Measurements from ENCODE around the gene ENPP6.

ENPP6 gene

GRCh38 chr4:184099535-184099966, 118.1 kb downstream of the ENPP6 start:
- H3K27ac ChIP-seq (ENCODE audit: insufficient read depth, low read depth, low read length, poor library complexity, severe bottlenecking), result no peak overlapping the region
- H3K27me3 ChIP-seq (ENCODE audit: control insufficient read depth, insufficient read depth, low read length, poor library complexity, severe bottlenecking), result no peaks in the 10 kb centered on the region
- WGBS, 2 experiments, result 94 to 95% methylated on average over 10 of the region's 10 CpGs
- H3K4me3 ChIP-seq (ENCODE audit: insufficient read depth, low read depth, low read length), result no peak overlapping the region
- no peaks in the 10 kb centered on the region for H3K9me3 ChIP-seq (ENCODE audit: control insufficient read depth, low read length)
- peaks cover 20% of the 10 kb centered on the region for H3K4me1 ChIP-seq (ENCODE audit: control insufficient read depth, insufficient read depth, low read length)
- no peaks in the 10 kb centered on the region for H3K36me3 ChIP-seq (ENCODE audit: control insufficient read depth, insufficient read depth, low read length)

GRCh38 chr4:184099000-184099399, 118.7 kb downstream of the ENPP6 start:
- 91 to 94% methylated on average over 4 of the region's 4 CpGs for WGBS, 2 experiments
- Histone ChIP-seq H3K4me1 (ENCODE audit: control insufficient read depth, insufficient read depth, low read length) (peaks cover 16% of the 10 kb centered on the region), H3K27ac (ENCODE audit: insufficient read depth, low read depth, low read length, poor library complexity, severe bottlenecking) (no peak overlapping the region), H3K4me3 (ENCODE audit: insufficient read depth, low read depth, low read length) (no peak overlapping the region), H3K9me3 (ENCODE audit: control insufficient read depth, low read length) (no peaks in the 10 kb centered on the region), H3K36me3 (ENCODE audit: control insufficient read depth, insufficient read depth, low read length) (no peaks in the 10 kb centered on the region), H3K27me3 (ENCODE audit: control insufficient read depth, insufficient read depth, low read length, poor library complexity, severe bottlenecking) (no peaks in the 10 kb centered on the region)

DNA sequence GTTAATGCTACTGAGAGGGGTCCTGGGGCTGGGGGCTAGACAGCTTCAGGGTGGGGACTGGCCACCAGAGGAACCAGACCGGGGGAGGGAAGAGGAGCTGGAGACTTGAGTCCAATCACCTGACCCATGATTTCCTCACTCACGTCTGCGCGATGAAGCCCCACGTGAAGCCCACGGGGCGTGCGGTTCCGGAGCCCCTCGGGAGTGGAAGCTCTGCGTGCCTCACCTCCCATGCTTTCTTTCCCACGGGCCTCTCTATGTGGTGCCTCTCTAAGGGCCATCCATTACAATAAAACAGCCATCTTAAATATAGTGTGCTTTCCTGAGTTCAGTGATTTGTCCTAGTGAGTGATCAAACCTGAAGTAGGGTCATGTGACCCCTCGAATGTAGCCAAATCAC, 119.9 kb downstream of the ENPP6 start:
- no peak overlapping the region for H3K4me3 ChIP-seq (ENCODE audit: insufficient read depth, low read depth, low read length)
- H3K36me3 ChIP-seq (ENCODE audit: control insufficient read depth, insufficient read depth, low read length), result no peaks in the 10 kb centered on the region
- no peaks in the 10 kb centered on the region for H3K9me3 ChIP-seq (ENCODE audit: control insufficient read depth, low read length)
- no peaks in the 10 kb centered on the region for H3K27me3 ChIP-seq (ENCODE audit: control insufficient read depth, insufficient read depth, low read length, poor library complexity, severe bottlenecking)
- 95% methylated on average over 13 of the region's 13 CpGs for WGBS, 2 experiments
- peaks cover 9% of the 10 kb centered on the region for H3K4me1 ChIP-seq (ENCODE audit: control insufficient read depth, insufficient read depth, low read length)
- H3K27ac ChIP-seq (ENCODE audit: insufficient read depth, low read depth, low read length, poor library complexity, severe bottlenecking), result no peak overlapping the region

GRCh38 chr4:184097241-184097605, 120.5 kb downstream of the ENPP6 start:
- 84 to 85% methylated on average over 26 of the region's 26 CpGs for WGBS, 2 experiments
- Histone ChIP-seq H3K4me3 (ENCODE audit: insufficient read depth, low read depth, low read length) (no peak overlapping the region), H3K4me1 (ENCODE audit: control insufficient read depth, insufficient read depth, low read length) (peaks cover 6% of the 10 kb centered on the region), H3K27ac (ENCODE audit: insufficient read depth, low read depth, low read length, poor library complexity, severe bottlenecking) (no peak overlapping the region), H3K27me3 (ENCODE audit: control insufficient read depth, insufficient read depth, low read length, poor library complexity, severe bottlenecking) (no peaks in the 10 kb centered on the region), H3K9me3 (ENCODE audit: control insufficient read depth, low read length) (no peaks in the 10 kb centered on the region), H3K36me3 (ENCODE audit: control insufficient read depth, insufficient read depth, low read length) (no peaks in the 10 kb centered on the region)

DNA sequence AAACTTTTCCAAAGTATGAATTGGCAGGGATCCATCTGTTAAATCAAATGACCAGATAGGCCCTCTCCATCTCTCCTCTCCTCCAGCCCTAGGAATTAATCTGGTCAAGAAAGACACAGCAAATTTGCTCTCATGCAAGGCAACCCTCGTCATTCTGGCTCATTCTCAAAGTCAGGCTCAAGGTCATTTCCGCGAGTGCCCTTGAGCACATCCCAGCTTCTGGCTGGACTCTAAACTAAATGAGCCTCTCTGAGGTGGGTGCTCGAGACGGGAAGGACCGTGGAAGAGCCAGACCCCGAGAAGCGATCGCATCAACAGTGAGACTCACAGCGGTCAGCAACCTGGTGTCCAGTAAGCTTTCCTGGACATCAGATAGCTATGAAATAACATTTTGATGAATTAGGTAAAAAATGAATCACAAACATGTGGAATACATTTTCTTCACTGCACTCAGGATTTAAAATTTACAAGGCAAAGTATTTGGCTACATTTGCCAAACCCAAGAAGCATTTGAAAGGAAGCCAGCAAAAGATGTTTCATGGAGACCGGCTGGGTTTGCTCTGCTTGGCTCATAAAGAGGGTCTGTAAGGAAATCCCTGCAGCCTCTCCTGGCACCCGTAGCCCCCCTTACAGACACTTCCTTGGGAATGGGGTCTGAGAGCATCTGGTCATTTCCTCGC, 121.0 kb downstream of the ENPP6 start:
- 93 to 94% methylated on average over 13 of the region's 13 CpGs for WGBS, 2 experiments
- no peaks in the 10 kb centered on the region for H3K9me3 ChIP-seq (ENCODE audit: control insufficient read depth, low read length)
- no peaks in the 10 kb centered on the region for H3K27me3 ChIP-seq (ENCODE audit: control insufficient read depth, insufficient read depth, low read length, poor library complexity, severe bottlenecking)
- no peak overlapping the region for H3K27ac ChIP-seq (ENCODE audit: insufficient read depth, low read depth, low read length, poor library complexity, severe bottlenecking)
- no peaks in the 10 kb centered on the region for H3K36me3 ChIP-seq (ENCODE audit: control insufficient read depth, insufficient read depth, low read length)
- peaks cover under 1% of the 10 kb centered on the region for H3K4me1 ChIP-seq (ENCODE audit: control insufficient read depth, insufficient read depth, low read length)
- H3K4me3 ChIP-seq (ENCODE audit: insufficient read depth, low read depth, low read length), result no peak overlapping the region

GRCh38 chr4:184094532-184095159, 123.0 kb downstream of the ENPP6 start:
- Histone ChIP-seq H3K27ac (ENCODE audit: insufficient read depth, low read depth, low read length, poor library complexity, severe bottlenecking) (no peak overlapping the region), H3K9me3 (ENCODE audit: control insufficient read depth, low read length) (no peaks in the 10 kb centered on the region), H3K4me1 (ENCODE audit: control insufficient read depth, insufficient read depth, low read length) (no peaks in the 10 kb centered on the region), H3K4me3 (ENCODE audit: insufficient read depth, low read depth, low read length) (no peak overlapping the region), H3K36me3 (ENCODE audit: control insufficient read depth, insufficient read depth, low read length) (no peaks in the 10 kb centered on the region), H3K27me3 (ENCODE audit: control insufficient read depth, insufficient read depth, low read length, poor library complexity, severe bottlenecking) (no peaks in the 10 kb centered on the region)
- 83 to 86% methylated on average over 8 of the region's 8 CpGs for WGBS, 2 experiments

GRCh38 chr4:184091986-184092385, 125.7 kb downstream of the ENPP6 start:
- Histone ChIP-seq H3K4me3 (ENCODE audit: insufficient read depth, low read depth, low read length) (no peak overlapping the region), H3K27me3 (ENCODE audit: control insufficient read depth, insufficient read depth, low read length, poor library complexity, severe bottlenecking) (no peaks in the 10 kb centered on the region), H3K9me3 (ENCODE audit: control insufficient read depth, low read length) (no peaks in the 10 kb centered on the region), H3K4me1 (ENCODE audit: control insufficient read depth, insufficient read depth, low read length) (no peaks in the 10 kb centered on the region), H3K27ac (ENCODE audit: insufficient read depth, low read depth, low read length, poor library complexity, severe bottlenecking) (no peak overlapping the region), H3K36me3 (ENCODE audit: control insufficient read depth, insufficient read depth, low read length) (no peaks in the 10 kb centered on the region)
- 93 to 95% methylated on average over 9 of the region's 9 CpGs for WGBS, 2 experiments

- Histone ChIP-seq H3K27ac (ENCODE audit: insufficient read depth, low read depth, low read length, poor library complexity, severe bottlenecking) (no peak overlapping the region), H3K4me3 (ENCODE audit: insufficient read depth, low read depth, low read length) (no peak overlapping the region), H3K27me3 (ENCODE audit: control insufficient read depth, insufficient read depth, low read length, poor library complexity, severe bottlenecking) (no peaks in the 10 kb centered on the region), H3K9me3 (ENCODE audit: control insufficient read depth, low read length) (no peaks in the 10 kb centered on the region), H3K36me3 (ENCODE audit: control insufficient read depth, insufficient read depth, low read length) (no peaks in the 10 kb centered on the region), H3K4me1 (ENCODE audit: control insufficient read depth, insufficient read depth, low read length) (no peaks in the 10 kb centered on the region)
- WGBS, 2 experiments, result 88 to 91% methylated on average over 3 of the region's 3 CpGs
These were observed 127.1 kb downstream of the ENPP6 start for GRCh38 chr4:184090571-184090970.

DNA sequence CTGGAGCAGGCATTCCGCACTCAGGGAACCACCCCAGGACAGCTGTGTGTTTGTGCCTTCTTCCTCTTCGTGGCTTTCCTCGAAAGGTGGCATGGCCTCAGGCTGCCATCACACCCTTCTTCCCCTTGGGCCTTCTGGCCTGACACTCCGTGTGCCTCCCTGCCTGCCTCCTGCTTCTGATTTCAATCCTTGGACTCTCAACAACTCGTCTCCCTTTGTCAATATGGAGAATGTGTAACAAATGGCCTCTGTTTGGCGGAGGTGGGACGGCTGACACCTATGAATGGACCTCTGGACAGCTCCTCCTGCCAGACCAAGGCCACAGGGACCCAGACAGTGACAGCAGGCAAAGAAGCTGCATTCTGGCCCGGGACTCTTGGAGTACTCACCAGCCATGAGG, 137.0 kb downstream of the ENPP6 start:
- no peaks in the 10 kb centered on the region for H3K36me3 ChIP-seq (ENCODE audit: control insufficient read depth, insufficient read depth, low read length)
- H3K27ac ChIP-seq (ENCODE audit: insufficient read depth, low read depth, low read length, poor library complexity, severe bottlenecking), result no peak overlapping the region
- no peaks in the 10 kb centered on the region for H3K9me3 ChIP-seq (ENCODE audit: control insufficient read depth, low read length)
- H3K4me3 ChIP-seq (ENCODE audit: insufficient read depth, low read depth, low read length), result no peak overlapping the region
- H3K4me1 ChIP-seq (ENCODE audit: control insufficient read depth, insufficient read depth, low read length), result peaks cover 6% of the 10 kb centered on the region
- no peaks in the 10 kb centered on the region for H3K27me3 ChIP-seq (ENCODE audit: control insufficient read depth, insufficient read depth, low read length, poor library complexity, severe bottlenecking)
- WGBS, 2 experiments, result 70 to 72% methylated on average over 8 of the region's 8 CpGs

DNA sequence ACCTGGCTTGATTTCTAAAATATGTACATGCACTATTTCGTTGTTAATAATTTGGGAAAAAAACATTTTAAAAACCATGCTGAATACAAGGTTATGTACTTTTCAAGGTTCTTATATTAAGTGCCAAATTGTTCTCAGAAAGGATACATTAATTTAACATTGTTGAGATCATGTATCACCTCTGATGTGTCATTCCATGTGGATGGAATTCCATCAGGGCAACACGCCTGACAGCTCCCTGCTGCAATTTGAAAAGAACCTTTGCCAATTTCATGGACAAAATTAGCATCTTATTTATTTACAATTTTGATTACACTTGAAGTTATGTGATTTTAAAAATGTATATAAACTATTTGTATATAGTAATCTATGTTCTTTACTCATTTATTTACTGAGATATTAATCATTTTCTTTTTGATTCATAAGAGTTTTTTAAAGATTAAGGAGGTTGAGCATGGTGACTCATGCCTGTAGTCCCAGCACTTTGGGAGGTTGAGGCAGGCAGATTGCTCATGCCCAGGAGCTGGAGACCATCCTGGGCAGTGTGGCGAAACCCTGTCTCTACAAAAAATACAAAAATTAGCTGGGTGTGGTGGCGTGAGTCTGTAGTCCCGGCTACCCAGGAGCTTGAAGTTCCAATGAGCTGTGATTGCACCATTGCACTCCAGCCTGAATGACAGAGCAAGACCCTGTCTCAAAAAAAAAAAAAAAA, 142.8 kb downstream of the ENPP6 start:
- Histone ChIP-seq H3K4me1 (ENCODE audit: control insufficient read depth, insufficient read depth, low read length) (peaks cover 6% of the 10 kb centered on the region), H3K4me3 (ENCODE audit: insufficient read depth, low read depth, low read length) (no peak overlapping the region), H3K36me3 (ENCODE audit: control insufficient read depth, insufficient read depth, low read length) (no peaks in the 10 kb centered on the region), H3K9me3 (ENCODE audit: control insufficient read depth, low read length) (no peaks in the 10 kb centered on the region), H3K27ac (ENCODE audit: insufficient read depth, low read depth, low read length, poor library complexity, severe bottlenecking) (no peak overlapping the region), H3K27me3 (ENCODE audit: control insufficient read depth, insufficient read depth, low read length, poor library complexity, severe bottlenecking) (no peaks in the 10 kb centered on the region)
- 95 to 96% methylated on average over 4 to 5 of the region's 5 CpGs for WGBS, 2 experiments

All from ectodermal cell (in vitro differentiated cells).